Measurements from ENCODE around the gene MARF1. TPM values are rescaled to one million over a fixed set of nuclear protein-coding genes. Genes with fewer than 3 reads are reported as not detected.

Gene MARF1
- total and polyA plus RNA-seq, 9 donors, result 23.1 to 95.7 (median 71.8) TPM

- Histone ChIP-seq H3K4me1 (ENCODE audit: insufficient read depth) (no peaks in the 10 kb centered on the region), H3K36me3 (no peaks in the 10 kb centered on the region), H3K27ac (no peak overlapping the region), H3K4me3 (no peak overlapping the region), H3K27me3 (no peaks in the 10 kb centered on the region), H3K9me3 (no peaks in the 10 kb centered on the region)
- WGBS, 3 donors, result 23 to 58% (median 32%) methylated on average over 4 of the region's 4 CpGs
- TF ChIP-seq CTCF (IDR thresholded peaks at IDR 0.05) (no peak), POLR2A (IDR thresholded peaks at IDR 0.05) (no peak), EP300 (IDR thresholded peaks at IDR 0.05) (no peak)
- intact Hi-C loops (cut with DNase I), result no loop called here
- no peak for DNase-seq
Measured at GRCh38 chr16:15618392-15618791, 24.6 kb downstream of the MARF1 start.

GRCh38 chr16:15617901-15618300 is 25.1 kb downstream of the MARF1 start:
- Histone ChIP-seq H3K36me3 (no peaks in the 10 kb centered on the region), H3K27ac (no peak overlapping the region), H3K27me3 (no peaks in the 10 kb centered on the region), H3K4me3 (no peak overlapping the region), H3K4me1 (ENCODE audit: insufficient read depth) (no peaks in the 10 kb centered on the region), H3K9me3 (no peaks in the 10 kb centered on the region)
- intact Hi-C loops (cut with DNase I), result no loop called here
- TF ChIP-seq CTCF (IDR thresholded peaks at IDR 0.05), result no peak
- TF ChIP-seq EP300 (IDR thresholded peaks at IDR 0.05), result no peak
- no peak for TF ChIP-seq POLR2A (IDR thresholded peaks at IDR 0.05)
- DNase-seq, result no peak
- 93 to 94% (median 94%) methylated on average over 4 of the region's 4 CpGs for WGBS, 3 donors

GRCh38 chr16:15616475-15617165 is 26.3 kb downstream of the MARF1 start:
- no peak for DNase-seq
- intact Hi-C loops (cut with DNase I), result no loop called here
- no peak overlapping the region for H3K27ac ChIP-seq
- H3K36me3 ChIP-seq, result no peaks in the 10 kb centered on the region
- TF ChIP-seq POLR2A (IDR thresholded peaks at IDR 0.05) (no peak), EP300 (IDR thresholded peaks at IDR 0.05) (no peak), CTCF (IDR thresholded peaks at IDR 0.05) (no peak)
- 90 to 92% (median 91%) methylated on average over 11 of the region's 11 CpGs for WGBS, 3 donors
- H3K4me3 ChIP-seq, result no peak overlapping the region
- no peaks in the 10 kb centered on the region for H3K27me3 ChIP-seq
- H3K9me3 ChIP-seq, result no peaks in the 10 kb centered on the region
- H3K4me1 ChIP-seq (ENCODE audit: insufficient read depth), result no peaks in the 10 kb centered on the region

- Histone ChIP-seq H3K9me3 (no peaks in the 10 kb centered on the region), H3K4me1 (ENCODE audit: insufficient read depth) (no peaks in the 10 kb centered on the region), H3K27ac (no peak overlapping the region), H3K4me3 (no peak overlapping the region), H3K36me3 (no peaks in the 10 kb centered on the region), H3K27me3 (no peaks in the 10 kb centered on the region)
- no peak for DNase-seq
- intact Hi-C loops (cut with DNase I), result no loop called here
- TF ChIP-seq CTCF (IDR thresholded peaks at IDR 0.05), result no peak
- no peak for TF ChIP-seq POLR2A (IDR thresholded peaks at IDR 0.05)
- no peak for TF ChIP-seq EP300 (IDR thresholded peaks at IDR 0.05)
- 95 to 96% (median 95%) methylated on average over 4 of the region's 4 CpGs for WGBS, 3 donors
Measured at GRCh38 chr16:15616012-15616411, 26.9 kb downstream of the MARF1 start.
